Measurements from ENCODE around the gene SLC35D1. TPM values are rescaled to one million over a fixed set of nuclear protein-coding genes. Genes with fewer than 3 reads are reported as not detected.

Gene SLC35D1
- total RNA-seq, 1 donor: 25.0 TPM

DNA sequence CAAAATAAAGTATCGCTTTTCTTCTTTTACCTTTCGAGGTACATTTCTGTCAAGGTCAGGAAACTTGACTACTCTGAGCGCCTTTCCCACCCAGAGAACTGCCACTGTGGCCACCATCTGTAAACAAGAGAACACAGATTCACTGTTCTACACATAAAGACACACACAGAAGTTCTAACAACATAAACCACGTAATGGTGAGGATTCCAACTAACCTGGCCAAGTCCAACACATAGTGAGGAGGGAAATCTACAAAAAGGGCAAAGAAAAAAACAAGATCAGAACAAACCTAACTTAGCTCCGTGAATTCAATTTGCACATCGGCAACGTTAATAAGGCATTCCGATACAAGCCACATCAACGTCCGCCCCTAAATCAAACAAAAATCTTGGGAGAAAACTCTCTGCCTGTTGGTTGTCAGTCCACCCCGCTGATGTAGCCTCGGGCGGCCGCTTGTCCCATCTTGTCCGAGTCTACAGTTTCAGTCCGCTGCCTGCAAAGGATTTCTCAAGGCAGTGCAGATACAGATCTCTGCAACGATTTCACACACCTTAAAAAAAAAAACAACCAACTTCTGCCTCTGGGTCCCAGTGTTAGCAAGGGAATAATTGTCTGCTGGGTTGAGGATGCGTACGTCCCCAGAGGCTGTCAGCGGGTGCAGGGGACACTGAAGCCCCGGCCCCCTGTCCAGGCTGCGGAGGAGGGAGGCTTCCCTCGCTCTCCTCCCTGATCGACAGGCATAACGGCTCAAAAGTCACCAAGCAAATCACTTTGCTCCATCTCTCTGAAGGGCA lies 1.0 kb downstream of the SLC35D1 start:
- H3K4me3 ChIP-seq (ENCODE audit: low read depth, low read length): peak overlapping the region; percentile 88
- DNase-seq (ENCODE audit: low read depth): peak; percentile 68
- no peak for TF ChIP-seq CTCF (IDR thresholded peaks at IDR 0.05; ENCODE audit: insufficient read depth, low read depth, low read length)

DNA sequence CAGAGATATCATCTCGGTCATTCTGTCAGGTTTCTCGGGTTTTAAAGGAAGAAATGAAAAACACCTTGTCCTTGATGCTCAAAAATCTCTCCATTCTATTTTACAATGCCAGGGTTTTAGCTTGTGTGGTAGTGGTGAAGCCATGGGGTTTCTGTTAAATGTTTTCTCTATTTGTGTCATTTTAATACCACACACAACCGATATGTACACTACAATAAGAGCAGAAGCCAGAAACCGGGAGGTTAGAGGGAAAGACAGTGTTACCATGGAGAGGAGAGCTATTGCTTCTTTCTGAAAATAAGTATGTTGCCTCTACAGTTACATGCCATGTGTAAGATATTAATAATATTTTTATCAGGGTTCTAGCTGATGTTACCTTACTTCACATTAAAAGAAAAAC lies 2.8 kb downstream of the SLC35D1 start:
- DNase-seq (ENCODE audit: low read depth): no peak
- no peak for TF ChIP-seq CTCF (IDR thresholded peaks at IDR 0.05; ENCODE audit: insufficient read depth, low read depth, low read length)
- peak overlapping the region; percentile 17 for H3K4me3 ChIP-seq (ENCODE audit: low read depth, low read length)

DNA sequence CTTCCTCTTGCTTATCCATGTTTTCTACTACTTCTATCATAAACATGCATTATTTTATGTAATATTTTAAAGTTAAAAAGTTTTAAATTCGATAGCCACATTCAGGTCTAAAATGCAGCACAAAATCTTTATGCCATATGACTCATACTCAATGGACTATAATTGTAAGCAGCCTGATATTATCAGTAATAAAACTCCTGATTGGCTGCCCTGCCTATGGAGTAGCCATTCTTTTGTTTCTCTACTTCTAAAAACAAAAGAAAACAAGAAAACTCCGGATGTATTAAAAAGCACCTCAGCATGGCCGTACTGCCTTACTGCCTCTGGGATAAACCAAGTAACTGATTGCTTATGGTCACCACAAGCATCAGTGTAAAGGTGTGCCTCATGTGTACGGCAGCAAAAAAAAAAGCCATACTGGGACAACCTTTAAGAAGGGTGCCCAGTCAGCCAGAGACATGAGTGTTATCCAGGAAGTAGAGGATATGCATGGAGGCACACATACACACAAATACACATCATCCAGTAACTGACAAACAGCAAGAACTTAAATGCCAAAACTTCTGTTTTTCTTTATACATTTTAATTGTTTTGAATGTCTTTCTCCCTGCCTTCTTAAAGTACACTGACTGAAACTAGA lies 9.2 kb downstream of the SLC35D1 start:
- DNase-seq (ENCODE audit: low read depth): no peak
- H3K4me3 ChIP-seq (ENCODE audit: low read depth, low read length): no peak overlapping the region
- no peak for TF ChIP-seq CTCF (IDR thresholded peaks at IDR 0.05; ENCODE audit: insufficient read depth, low read depth, low read length)

- no peak for DNase-seq (ENCODE audit: low read depth)
- H3K4me3 ChIP-seq (ENCODE audit: low read depth, low read length): no peak overlapping the region
- no peak for TF ChIP-seq CTCF (IDR thresholded peaks at IDR 0.05; ENCODE audit: insufficient read depth, low read depth, low read length)
These were observed 10.6 kb downstream of the SLC35D1 start for GRCh38 chr1:67043366-67043765.

DNA sequence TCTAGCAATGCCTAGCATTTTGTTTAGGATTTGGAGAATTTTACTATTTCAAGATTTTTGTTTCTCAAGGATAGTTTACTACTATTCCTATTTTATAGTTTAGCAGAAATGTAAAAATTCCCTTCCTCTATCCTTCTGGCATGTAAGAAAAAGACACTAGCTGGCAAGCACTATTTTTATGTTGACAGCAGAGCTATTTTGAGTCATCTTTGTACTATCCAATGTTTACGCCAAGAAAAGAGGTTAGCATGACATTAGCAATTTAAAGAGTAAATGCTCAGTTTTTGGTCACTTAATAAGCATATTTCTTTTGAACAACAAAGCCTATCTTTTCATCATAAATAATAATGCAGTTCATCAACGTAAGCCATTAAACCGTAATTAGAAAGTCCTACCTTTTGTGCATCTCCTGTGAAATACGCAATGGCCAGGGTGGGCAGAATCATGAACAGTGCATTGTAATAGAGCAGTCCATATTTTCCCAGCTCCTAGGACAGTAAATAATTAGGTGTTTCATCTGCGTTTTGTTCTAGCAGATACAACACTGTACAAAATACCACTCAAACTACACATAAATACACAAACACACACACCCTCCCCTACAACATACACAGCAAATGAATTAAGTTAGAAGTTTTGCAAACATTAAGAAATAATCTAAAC lies 12.0 kb downstream of the SLC35D1 start:
- peak; percentile 59 for DNase-seq (ENCODE audit: low read depth)
- no peak overlapping the region for H3K4me3 ChIP-seq (ENCODE audit: low read depth, low read length)
- TF ChIP-seq CTCF (IDR thresholded peaks at IDR 0.05; ENCODE audit: insufficient read depth, low read depth, low read length): no peak

DNA sequence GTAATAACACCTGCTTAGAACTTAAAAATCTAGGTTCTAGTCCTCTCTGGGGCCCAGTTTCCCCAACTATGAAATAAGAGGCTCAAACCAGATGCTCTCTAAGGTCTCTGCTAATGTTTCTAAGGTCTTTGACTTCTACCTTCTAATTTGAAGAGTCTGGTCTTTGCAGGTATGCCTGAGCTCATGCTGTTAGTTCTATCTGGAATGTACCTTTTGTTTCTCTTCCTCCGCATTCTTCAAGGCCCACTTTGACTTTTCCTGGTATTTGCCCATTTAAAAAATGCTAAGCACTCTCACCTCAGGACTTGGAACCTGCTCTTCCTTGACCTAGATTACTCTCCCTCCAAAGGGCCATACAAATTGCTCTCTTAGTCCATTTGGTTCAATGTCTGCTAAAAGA lies 13.5 kb downstream of the SLC35D1 start:
- DNase-seq (ENCODE audit: low read depth): no peak
- TF ChIP-seq CTCF (IDR thresholded peaks at IDR 0.05; ENCODE audit: insufficient read depth, low read depth, low read length): no peak
- H3K4me3 ChIP-seq (ENCODE audit: low read depth, low read length): no peak overlapping the region
